Ishikawa (cell line): ENCODE measurements around the gene PIGM.

Experiments used
- CEBPB ChIP-seq: IDR thresholded peaks from 2 replicates; pipeline ENCODE4 v1.6.1; 2012
- CREB1 ChIP-seq: IDR thresholded peaks from 2 replicates; pipeline ENCODE4 v1.6.1; 2012; ENCODE audit warnings: low read depth
- EGR1 ChIP-seq: IDR thresholded peaks from 2 replicates; pipeline ENCODE4 v1.6.1; 2012
- EP300 ChIP-seq: IDR thresholded peaks from 2 replicates; pipeline ENCODE4 v1.6.1; 2012; ENCODE audit warnings: borderline replicate concordance
- FOXM1 ChIP-seq: IDR thresholded peaks from 2 replicates; pipeline ENCODE4 v1.6.1; 2012; ENCODE audit warnings: low read depth, borderline replicate concordance
- MAX ChIP-seq: IDR thresholded peaks from 2 replicates; pipeline ENCODE4 v1.6.1; 2012
- NFIC ChIP-seq: IDR thresholded peaks from 2 replicates; pipeline ENCODE4 v1.6.1; 2012
- RAD21 ChIP-seq: IDR thresholded peaks from 2 replicates; pipeline ENCODE4 v1.6.1; 2012; ENCODE audit warnings: low read depth
- REST ChIP-seq: IDR thresholded peaks from 2 replicates; pipeline ENCODE4 v1.6.1; 2012; ENCODE audit warnings: low read depth, mild to moderate bottlenecking
- TAF1 ChIP-seq: IDR thresholded peaks from 2 replicates; pipeline ENCODE4 v1.6.1; 2012; ENCODE audit warnings: low read depth, mild to moderate bottlenecking
- TCF12 ChIP-seq: IDR thresholded peaks from 2 replicates; pipeline ENCODE4 v1.6.1; 2012; ENCODE audit warnings: low read depth
- TEAD4 ChIP-seq: IDR thresholded peaks from 2 replicates; pipeline ENCODE4 v1.6.1; 2012
- YY1 ChIP-seq: IDR thresholded peaks from 2 replicates; pipeline ENCODE4 v1.6.1; 2012; ENCODE audit warnings: low read depth
- ZBTB7A ChIP-seq: IDR thresholded peaks from 2 replicates; pipeline ENCODE4 v1.6.1; 2012; ENCODE audit warnings: low read depth

- TF ChIP-seq MAX (no peak), CREB1 (no peak), TEAD4 (no peak), YY1 (no peak), REST (no peak), EGR1 (no peak), TAF1 (no peak), ZBTB7A (no peak), CEBPB (no peak), EP300 (no peak), NFIC (no peak), FOXM1 (no peak), TCF12 (no peak), RAD21 (no peak)
These were observed 503 bp upstream of the PIGM start for GRCh38 chr1:160032165-160032820.
